Measurements from ENCODE around the gene ZNF385A. TPM values are rescaled to one million over a fixed set of nuclear protein-coding genes. Genes with fewer than 3 reads are reported as not detected.

ZNF385A gene
- total and polyA plus RNA-seq, 11 donors, result 3.6 to 22.7 (median 6.1) TPM

DNA sequence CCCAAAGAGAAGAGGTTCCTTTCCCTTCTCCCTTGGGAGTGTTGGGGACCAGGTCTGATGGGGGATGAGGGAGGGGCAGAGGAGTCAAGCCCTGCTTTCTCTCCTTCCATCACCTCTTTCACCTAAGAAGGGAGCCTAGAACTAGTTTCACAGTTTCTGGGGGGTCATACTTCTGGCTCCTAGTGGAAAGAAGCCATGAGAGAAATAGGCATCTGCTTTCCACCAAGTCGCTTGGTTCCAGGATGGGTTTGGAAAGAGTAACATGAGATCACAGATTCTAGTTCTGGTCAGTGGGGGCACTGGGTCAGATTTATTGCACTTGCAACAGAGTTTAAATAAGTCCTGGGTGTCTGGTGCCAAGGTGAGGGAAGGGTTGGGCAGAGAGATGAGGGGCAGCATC, 10.5 kb upstream of the ZNF385A start:
- H3K9me3 ChIP-seq, result no peaks in the 10 kb centered on the region
- intact Hi-C loops (cut with DNase I), result no loop called here
- DNase-seq (no peak), ATAC-seq (no peak)
- peaks cover 0 to 65% (median 55%) of the 10 kb centered on the region in 9 donors for H3K36me3 ChIP-seq
- H3K27ac ChIP-seq, result no peak overlapping the region
- WGBS, 4 donors, result 93 to 100% (median 95%) methylated on average over 1 of the region's 1 CpG
- TF ChIP-seq CTCF (IDR thresholded peaks at IDR 0.05), result no peak
- no peak for TF ChIP-seq POLR2A (IDR thresholded peaks at IDR 0.05)
- H3K27me3 ChIP-seq, result no peaks in the 10 kb centered on the region
- peaks cover 0 to 35% (median 9%) of the 10 kb centered on the region in 12 donors for H3K4me1 ChIP-seq
- H3K4me3 ChIP-seq, result no peak overlapping the region

DNA sequence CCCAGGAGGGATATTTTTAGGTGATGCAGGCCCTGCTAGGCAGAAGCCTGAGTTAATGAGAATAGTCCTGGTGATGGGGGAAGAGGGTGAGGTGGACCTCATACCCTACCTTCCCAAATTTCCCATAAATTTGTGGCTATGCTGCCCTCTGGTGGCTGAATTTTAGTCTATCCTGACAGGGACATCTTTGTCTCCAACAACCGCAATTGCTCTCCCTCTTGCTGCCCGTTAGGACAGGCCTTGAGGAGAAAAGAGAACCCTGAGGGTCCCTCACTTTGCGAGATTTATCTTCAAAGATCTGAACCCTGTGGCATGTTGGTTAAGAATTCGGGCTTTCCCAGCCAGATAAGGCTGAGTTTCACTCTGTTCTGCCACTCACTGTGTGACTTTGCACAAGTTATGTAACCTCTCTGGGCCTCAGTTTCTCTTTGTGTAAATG, 9.8 kb upstream of the ZNF385A start:
- Histone ChIP-seq H3K4me3 (no peak overlapping the region), H3K27me3 (no peaks in the 10 kb centered on the region), H3K27ac (peak overlapping the region in 2 of 12 donors; percentile 23 to 25), H3K36me3 (peaks cover 0 to 58% (median 49%) of the 10 kb centered on the region in 9 donors), H3K9me3 (no peaks in the 10 kb centered on the region), H3K4me1 (peaks cover 0 to 35% (median 9%) of the 10 kb centered on the region in 12 donors)
- ATAC-seq (peak in 3 of 4 donors; percentile 5 to 40 (median 37)), DNase-seq (peak in 1 of 5 donors; percentile 58)
- TF ChIP-seq CTCF (IDR thresholded peaks at IDR 0.05) (peak; percentile 47 to 77 (median 70)), POLR2A (IDR thresholded peaks at IDR 0.05) (no peak)
- intact Hi-C loops (cut with DNase I), result no loop called here
- 54 to 64% (median 63%) methylated on average over 4 of the region's 4 CpGs for WGBS, 4 donors

DNA sequence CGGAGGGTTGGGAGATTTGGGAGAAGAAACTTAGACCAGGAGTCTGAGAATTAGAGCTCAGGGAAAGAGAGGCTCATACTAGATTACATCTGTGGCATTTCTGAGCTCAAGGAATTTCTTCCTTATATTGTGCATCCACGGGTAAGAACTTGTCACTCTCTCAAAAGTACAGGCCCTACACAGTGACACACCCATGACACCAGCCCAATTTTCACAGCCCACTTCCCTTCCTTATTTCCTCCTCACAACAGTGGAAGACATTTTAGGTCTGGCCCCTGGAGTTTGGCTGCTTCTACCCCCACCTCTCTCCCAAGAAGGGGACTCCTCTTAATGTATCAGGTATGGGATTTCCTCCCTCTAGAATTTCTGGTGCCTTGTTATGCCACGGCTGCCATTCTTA, 9.2 kb upstream of the ZNF385A start:
- Histone ChIP-seq H3K4me3 (no peak overlapping the region), H3K27me3 (no peaks in the 10 kb centered on the region), H3K9me3 (no peaks in the 10 kb centered on the region), H3K27ac (peak overlapping the region in 2 of 12 donors; percentile 23 to 25), H3K36me3 (peaks cover 0 to 53% (median 44%) of the 10 kb centered on the region in 9 donors), H3K4me1 (peaks cover 0 to 35% (median 9%) of the 10 kb centered on the region in 12 donors)
- TF ChIP-seq CTCF (IDR thresholded peaks at IDR 0.05) (no peak), POLR2A (IDR thresholded peaks at IDR 0.05) (no peak)
- intact Hi-C loops (cut with DNase I), result no loop called here
- ATAC-seq (no peak), DNase-seq (no peak)
- WGBS, 4 donors, result 77 to 85% (median 83%) methylated on average over 3 of the region's 3 CpGs

GRCh38 chr12:54393207-54393609, 8.7 kb upstream of the ZNF385A start:
- H3K36me3 ChIP-seq, result peaks cover 0 to 48% (median 39%) of the 10 kb centered on the region in 9 donors
- intact Hi-C loops (cut with DNase I), result no loop called here
- 78 to 85% (median 80%) methylated on average over 6 of the region's 6 CpGs for WGBS, 4 donors
- DNase-seq (no peak), ATAC-seq (no peak)
- peak overlapping the region in 2 of 12 donors; percentile 3 to 23 for H3K27ac ChIP-seq
- H3K4me3 ChIP-seq, result no peak overlapping the region
- H3K4me1 ChIP-seq, result peaks cover 0 to 38% (median 9%) of the 10 kb centered on the region in 12 donors
- H3K9me3 ChIP-seq, result no peaks in the 10 kb centered on the region
- TF ChIP-seq CTCF (IDR thresholded peaks at IDR 0.05) (no peak), POLR2A (IDR thresholded peaks at IDR 0.05) (no peak)
- no peaks in the 10 kb centered on the region for H3K27me3 ChIP-seq

All from heart left ventricle (tissue), 16 donors.